B cell (primary cell): ENCODE results near the gene TMEM156.

Source experiments
- EZH2 ChIP-seq: IDR thresholded peaks from 2 replicates; pipeline ENCODE4 v1.6.1; 2012; ENCODE audit warnings: borderline replicate concordance, low read depth, mild to moderate bottlenecking, moderate library complexity, low read length; ENCODE audit not compliant: insufficient read depth, poor library complexity, severe bottlenecking
- TF ChIP-seq, protein P1 (sequence below): fragments of 200-600 bp; IDR thresholded peaks from one replicate; pipeline ENCODE4 v1.8.0; 2022; ENCODE audit warnings: antibody characterized with exemption, mild to moderate bottlenecking

DNA sequence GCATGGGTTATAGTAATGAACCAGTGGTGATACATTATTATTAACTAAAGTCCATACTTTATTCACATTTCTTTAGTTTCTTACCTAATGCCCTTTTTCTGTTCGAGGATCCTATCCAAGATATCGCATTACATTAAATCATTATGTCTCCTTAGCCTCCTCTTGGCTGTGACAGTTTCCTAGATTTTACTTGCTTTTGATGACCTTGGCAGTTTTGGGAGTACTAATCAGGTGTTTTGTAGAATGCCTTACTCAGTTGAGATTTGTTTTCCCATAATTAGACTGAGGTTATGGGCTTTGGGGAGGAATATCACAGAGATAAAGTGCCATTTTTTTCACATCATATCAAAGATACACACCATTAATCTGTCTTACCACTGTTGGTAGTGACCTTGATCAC is 34.8 kb upstream of the TMEM156 start:
- TF ChIP-seq EZH2: no peak
- TF ChIP-seq, protein P1, sequence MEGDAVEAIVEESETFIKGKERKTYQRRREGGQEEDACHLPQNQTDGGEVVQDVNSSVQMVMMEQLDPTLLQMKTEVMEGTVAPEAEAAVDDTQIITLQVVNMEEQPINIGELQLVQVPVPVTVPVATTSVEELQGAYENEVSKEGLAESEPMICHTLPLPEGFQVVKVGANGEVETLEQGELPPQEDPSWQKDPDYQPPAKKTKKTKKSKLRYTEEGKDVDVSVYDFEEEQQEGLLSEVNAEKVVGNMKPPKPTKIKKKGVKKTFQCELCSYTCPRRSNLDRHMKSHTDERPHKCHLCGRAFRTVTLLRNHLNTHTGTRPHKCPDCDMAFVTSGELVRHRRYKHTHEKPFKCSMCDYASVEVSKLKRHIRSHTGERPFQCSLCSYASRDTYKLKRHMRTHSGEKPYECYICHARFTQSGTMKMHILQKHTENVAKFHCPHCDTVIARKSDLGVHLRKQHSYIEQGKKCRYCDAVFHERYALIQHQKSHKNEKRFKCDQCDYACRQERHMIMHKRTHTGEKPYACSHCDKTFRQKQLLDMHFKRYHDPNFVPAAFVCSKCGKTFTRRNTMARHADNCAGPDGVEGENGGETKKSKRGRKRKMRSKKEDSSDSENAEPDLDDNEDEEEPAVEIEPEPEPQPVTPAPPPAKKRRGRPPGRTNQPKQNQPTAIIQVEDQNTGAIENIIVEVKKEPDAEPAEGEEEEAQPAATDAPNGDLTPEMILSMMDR: no peak
